A673 (cell line): ENCODE results near the gene KRTAP1-3. TPM values are rescaled to one million over a fixed set of nuclear protein-coding genes. Genes with fewer than 3 reads are reported as not detected.
"Not testable (repeated sequence)": the region's sequence is repeated elsewhere in the genome, so short reads cannot be mapped to it uniquely, and the experiment has no call there.

Source experiments
- BruUV-seq: library from RNA; stranded (reverse); fragments of 400-500 nt; replicated peaks from 2 replicates; lab custom pipeline; 2021; lab: Mats Ljungman, UMichigan
- CTCF ChIA-PET: fragments of 300-600 bp; sonication (Branson Sonifier 250); formaldehyde crosslinking; loops from one replicate; lab custom pipeline; 2022; ENCODE audit warnings: antibody characterized with exemption; lab: Charles Lee
- POLR2A ChIA-PET: fragments of 300-600 bp; sonication (Branson Sonifier 250); formaldehyde crosslinking; loops from one replicate; lab custom pipeline; 2022; ENCODE audit warnings: antibody characterized with exemption; ENCODE audit not compliant: low non-redundant PET; lab: Charles Lee
- DNase-seq: peaks from one replicate; pipeline ENCODE4 v3.0.0-alpha.2; 2015; ENCODE audit warnings: low spot score
- H3K27ac ChIP-seq: fragments of 200-600 bp; sonication (generic); 2 replicates; pipeline ENCODE4 v1.5.1; 2016; ENCODE audit warnings: mixed run types, low read depth, mild to moderate bottlenecking, mixed read lengths, antibody characterized with exemption, low read length; ENCODE audit not compliant: poor library complexity, severe bottlenecking
- H3K27me3 ChIP-seq: fragments of 200-600 bp; sonication (generic); replicated peaks from 2 replicates; pipeline ENCODE4 v1.6.1; 2017; ENCODE audit warnings: mixed run types, low read depth, mild to moderate bottlenecking, mixed read lengths, antibody characterized with exemption, low read length; ENCODE audit not compliant: insufficient read depth, poor library complexity
- H3K36me3 ChIP-seq: fragments of 200-600 bp; sonication (generic); 2 replicates; pipeline ENCODE4 v1.6.1; 2016; ENCODE audit warnings: mixed run types, mild to moderate bottlenecking, mixed read lengths, antibody characterized with exemption, low read length; ENCODE audit not compliant: insufficient read depth, poor library complexity, severe bottlenecking
- H3K4me1 ChIP-seq: fragments of 200-600 bp; sonication (generic); 2 replicates; pipeline ENCODE4 v1.6.1; 2017; ENCODE audit warnings: mixed run types, mild to moderate bottlenecking, mixed read lengths, antibody characterized with exemption, low read length; ENCODE audit not compliant: insufficient read depth, poor library complexity, severe bottlenecking
- H3K4me3 ChIP-seq: fragments of 200-600 bp; sonication (generic); 2 replicates; pipeline ENCODE4 v1.5.1; 2016; ENCODE audit warnings: low read depth, mixed run types, mild to moderate bottlenecking, mixed read lengths, low read length; ENCODE audit not compliant: poor library complexity, severe bottlenecking
- H3K9me3 ChIP-seq: fragments of 200-600 bp; sonication (generic); 2 replicates; pipeline ENCODE4 v1.6.1; 2016; ENCODE audit warnings: mixed run types, low read depth, mild to moderate bottlenecking, mixed read lengths, antibody characterized with exemption, low read length; ENCODE audit not compliant: poor library complexity, severe bottlenecking
- CTCF ChIP-seq: fragments of 300-800, 200-600 bp; sonication (generic); conservative IDR thresholded peaks from 2 replicates; pipeline ENCODE4 v1.5.1; 2017; ENCODE audit warnings: low read depth, mild to moderate bottlenecking, antibody characterized with exemption, low read length, moderate library complexity, mixed read lengths
- EZH2 ChIP-seq: fragments of 200-600 bp; sonication (generic); IDR thresholded peaks from 2 replicates; pipeline ENCODE4 v1.6.1; 2017; ENCODE audit warnings: borderline replicate concordance, low read depth, mild to moderate bottlenecking, mixed read lengths, antibody characterized with exemption, low read length; ENCODE audit not compliant: poor library complexity, severe bottlenecking
- intact Hi-C: fragments of 100-400 bp; cut with micrococcal nuclease; formaldehyde crosslinking; loops from one replicate; pipeline ENCODE4 v1.10.0; 2022; ENCODE audit not compliant: unreplicated experiment
- total RNA-seq: library from RNA; stranded (reverse); gene quantifications from 2 replicates; pipeline ENCODE4 v1.2.3, GENCODE V29; 2021

The KRTAP1-3 gene
- total RNA-seq, 1 experiment from 2014 or later = not detected

DNA sequence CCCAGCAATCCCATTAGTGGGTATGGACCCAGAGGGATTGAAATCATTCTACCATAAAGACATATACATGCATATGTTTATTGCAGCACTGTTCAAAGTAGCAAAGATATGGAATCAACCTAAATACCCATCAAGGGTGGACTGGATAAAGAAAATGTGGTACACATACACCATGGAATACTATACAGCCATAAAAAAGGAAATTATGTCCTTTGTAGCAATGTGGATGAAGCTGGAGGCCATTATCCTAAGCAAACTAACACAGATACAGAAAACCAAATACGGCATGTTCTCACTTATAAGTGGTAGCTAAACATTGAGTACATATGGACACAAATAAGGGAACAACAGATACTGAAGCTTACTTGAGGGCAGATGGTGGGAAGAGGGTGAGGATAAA, 22.9 kb upstream of the KRTAP1-3 start:
- DNase-seq = no peak
- ChIA-PET POLR2A (no interaction called here), CTCF (no interaction called here)
- no TSS peak for BruUV-seq
- H3K4me3 ChIP-seq = no peak overlapping the region
- H3K4me1 ChIP-seq = no peaks in the 10 kb centered on the region
- no peaks in the 10 kb centered on the region for H3K36me3 ChIP-seq
- TF ChIP-seq CTCF (no peak), EZH2 (no peak)
- intact Hi-C loops = no loop called here
- no peak overlapping the region for H3K27ac ChIP-seq
- no peaks in the 10 kb centered on the region for H3K27me3 ChIP-seq
- H3K9me3 ChIP-seq = no peaks in the 10 kb centered on the region

- H3K4me3 ChIP-seq, DNase-seq, intact Hi-C loops, BruUV-seq, H3K4me1 ChIP-seq, POLR2A ChIA-PET, H3K9me3 ChIP-seq, H3K36me3 ChIP-seq, H3K27me3 ChIP-seq, H3K27ac ChIP-seq, CTCF ChIA-PET: not testable (repeated sequence)
Measured at GRCh38 chr17:41055130-41055529, 20.5 kb upstream of the KRTAP1-3 start, which contains the start of gene KRTAP2-2. TSS of gene KRTAP2-2 (minus strand) at chr17:41055230. CDS start at chr17:41055211, 19 bp downstream.

- H3K27ac ChIP-seq, H3K4me1 ChIP-seq, H3K36me3 ChIP-seq, intact Hi-C loops, DNase-seq, H3K4me3 ChIP-seq, H3K9me3 ChIP-seq, CTCF ChIA-PET, POLR2A ChIA-PET, H3K27me3 ChIP-seq, BruUV-seq: not testable (repeated sequence)
Measured at GRCh38 chr17:41054556-41054955, 19.9 kb upstream of the KRTAP1-3 start.

DNA sequence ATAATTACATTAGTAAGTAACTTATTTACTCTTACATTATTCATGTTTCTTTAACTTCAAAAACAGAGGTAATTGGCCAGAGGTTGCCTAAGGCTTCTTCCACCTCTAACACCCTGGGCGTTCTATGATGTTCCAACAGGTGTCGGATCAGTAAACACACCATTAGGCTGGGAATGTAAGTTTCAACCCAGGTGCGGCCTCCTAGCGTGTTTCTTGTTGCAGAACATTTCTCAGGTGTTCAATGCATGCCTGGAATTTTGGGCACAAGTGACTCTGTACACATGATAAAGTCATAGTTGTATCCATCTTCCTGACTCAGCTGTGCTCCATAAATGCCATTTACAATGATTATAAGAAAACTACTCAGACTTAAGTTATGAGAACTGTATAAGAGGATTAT, 19.4 kb upstream of the KRTAP1-3 start:
- Histone ChIP-seq H3K27me3 (no peaks in the 10 kb centered on the region), H3K4me3 (no peak overlapping the region), H3K27ac (no peak overlapping the region), H3K36me3 (no peaks in the 10 kb centered on the region), H3K4me1 (no peaks in the 10 kb centered on the region), H3K9me3 (no peaks in the 10 kb centered on the region)
- CTCF ChIA-PET = no interaction called here
- no peak for DNase-seq
- no TSS peak for BruUV-seq
- intact Hi-C loops = no loop called here
- POLR2A ChIA-PET = no interaction called here
- TF ChIP-seq CTCF = no peak
- TF ChIP-seq EZH2 = no peak
